Panc1 (cell line): ENCODE results near the gene WDR86. TPM values are rescaled to one million over a fixed set of nuclear protein-coding genes. Genes with fewer than 3 reads are reported as not detected.
A peak's percentile ranks its signal among the peaks of the same experiment; 100 is the strongest.

Source experiments
- ATAC-seq: fragments of 200-7000 bp; cut with Tn5 transposase; 2 replicates; pipeline ENCODE4 v1.9.1; 2020; ENCODE audit warnings: mild to moderate bottlenecking, moderate library complexity
- BruUV-seq: library from RNA; stranded (reverse); fragments of 400-500 nt; replicated peaks from 2 replicates; lab custom pipeline; 2021; lab: Mats Ljungman, UMichigan
- CTCF ChIA-PET: fragments of 300-600 bp; sonication (Branson Sonifier 250); formaldehyde crosslinking; loops from one replicate; lab custom pipeline; 2022; ENCODE audit warnings: antibody characterized with exemption; lab: Charles Lee
- POLR2A ChIA-PET: fragments of 300-600 bp; sonication (Branson Sonifier 250); formaldehyde crosslinking; loops from one replicate; lab custom pipeline; 2022; ENCODE audit warnings: antibody characterized with exemption; lab: Charles Lee
- DNase-seq: peaks from one replicate; pipeline ENCODE4 v3.0.0-alpha.2; 2010; ENCODE audit warnings: low read depth, low spot score
- H3K27ac ChIP-seq: 2 replicates; pipeline ENCODE4 v1.5.1; 2011; ENCODE audit warnings: mild to moderate bottlenecking, low read length, inconsistent platforms
- H3K27me3 ChIP-seq: fragments of 200-500 bp; sonication (Bioruptor generic); 2 replicates; pipeline ENCODE4 v1.6.0; 2014; ENCODE audit warnings: low read length, inconsistent platforms; ENCODE audit not compliant: control insufficient read depth, insufficient read depth
- H3K36me3 ChIP-seq: fragments of 200-500 bp; sonication (Bioruptor generic); 2 replicates; pipeline ENCODE4 v1.5.1; 2014; ENCODE audit warnings: inconsistent platforms, mild to moderate bottlenecking, low read length, moderate library complexity; ENCODE audit not compliant: control insufficient read depth, insufficient read depth
- H3K4me1 ChIP-seq: 2 replicates; pipeline ENCODE4 v1.5.1; 2011; ENCODE audit warnings: inconsistent platforms, mild to moderate bottlenecking, low read length, moderate library complexity; ENCODE audit not compliant: control insufficient read depth, insufficient read depth
- H3K4me3 ChIP-seq, 2 experiments: 2 replicates each; pipeline ENCODE4 v1.5.1; 2011 to 2012; ENCODE audit warnings: low read depth in 2 of 2, low read length in 2 of 2, mild to moderate bottlenecking in 2 of 2, inconsistent platforms in 1 of 2, moderate library complexity in 1 of 2
- H3K9me3 ChIP-seq: fragments of 200-500 bp; sonication (Bioruptor generic); 2 replicates; pipeline ENCODE4 v1.5.1; 2014; ENCODE audit warnings: low read depth, mild to moderate bottlenecking, inconsistent platforms, low read length, moderate library complexity; ENCODE audit not compliant: control insufficient read depth, insufficient read depth
- CTCF ChIP-seq: fragments of 450-650 bp; IDR thresholded peaks from 2 replicates; pipeline ENCODE4 v1.5.1; 2017; ENCODE audit warnings: mild to moderate bottlenecking
- POLR2AphosphoS5 ChIP-seq: IDR thresholded peaks from 2 replicates; pipeline ENCODE4 v1.6.1; 2012; ENCODE audit warnings: mild to moderate bottlenecking, low read depth, low read length, moderate library complexity
- SIN3A ChIP-seq: IDR thresholded peaks from 2 replicates; pipeline ENCODE4 v1.6.1; 2012; ENCODE audit warnings: low read depth, mild to moderate bottlenecking, low read length, moderate library complexity, borderline replicate concordance; ENCODE audit not compliant: insufficient read depth
- TCF7L2 ChIP-seq: IDR thresholded peaks from 2 replicates; pipeline ENCODE4 v1.6.1; 2011; ENCODE audit warnings: mild to moderate bottlenecking, low read depth, low read length, inconsistent platforms
- in situ Hi-C: cut with HindIII; loops from 2 replicates; pipeline ENCODE4 v1.10.0; 2016; ENCODE audit warnings: low sequenced_read_pairs, low pct_unique_long_range_greater_than_20kb
- intact Hi-C: fragments of 100-400 bp; cut with micrococcal nuclease; formaldehyde crosslinking; loops from one replicate; pipeline ENCODE4 v1.10.0; 2022; ENCODE audit not compliant: unreplicated experiment
- total RNA-seq: library from RNA; stranded (reverse); gene quantifications from one replicate; pipeline ENCODE4 v1.2.1, GENCODE V29; 2021; ENCODE audit not compliant: unreplicated experiment
- TF ChIP-seq, protein P1 (sequence below), 2 experiments: IDR thresholded peaks; 2 replicates each; pipeline ENCODE4 v1.6.1; 2011 to 2012; ENCODE audit warnings: low read depth in 2 of 2, control low read depth in 1 of 2, low read length in 1 of 2, mild to moderate bottlenecking in 1 of 2, moderate library complexity in 1 of 2; ENCODE audit not compliant: insufficient read depth in 1 of 2

The WDR86 gene
- total RNA-seq, 1 experiment from 2014 or later = 0.72 TPM

- Histone ChIP-seq H3K27ac (peak overlapping the region; percentile 78; the same call in 1 of the 2 replicates), H3K4me1 (peaks cover 23% of the 10 kb centered on the region), H3K9me3 (no peaks in the 10 kb centered on the region), H3K36me3 (no peaks in the 10 kb centered on the region), H3K4me3 (no peak overlapping the region), H3K27me3 (no peaks in the 10 kb centered on the region)
- ATAC-seq (no peak), DNase-seq (no peak)
- POLR2A ChIA-PET = no interaction called here
- in situ Hi-C loops = loop anchor here (5.0 kb wide), 1 partner anchor 81 kb away; no protein-coding TSS in a partner anchor
- TF ChIP-seq CTCF = no peak
- TF ChIP-seq SIN3A = no peak
- TF ChIP-seq TCF7L2 = no peak
- TF ChIP-seq, protein P1, sequence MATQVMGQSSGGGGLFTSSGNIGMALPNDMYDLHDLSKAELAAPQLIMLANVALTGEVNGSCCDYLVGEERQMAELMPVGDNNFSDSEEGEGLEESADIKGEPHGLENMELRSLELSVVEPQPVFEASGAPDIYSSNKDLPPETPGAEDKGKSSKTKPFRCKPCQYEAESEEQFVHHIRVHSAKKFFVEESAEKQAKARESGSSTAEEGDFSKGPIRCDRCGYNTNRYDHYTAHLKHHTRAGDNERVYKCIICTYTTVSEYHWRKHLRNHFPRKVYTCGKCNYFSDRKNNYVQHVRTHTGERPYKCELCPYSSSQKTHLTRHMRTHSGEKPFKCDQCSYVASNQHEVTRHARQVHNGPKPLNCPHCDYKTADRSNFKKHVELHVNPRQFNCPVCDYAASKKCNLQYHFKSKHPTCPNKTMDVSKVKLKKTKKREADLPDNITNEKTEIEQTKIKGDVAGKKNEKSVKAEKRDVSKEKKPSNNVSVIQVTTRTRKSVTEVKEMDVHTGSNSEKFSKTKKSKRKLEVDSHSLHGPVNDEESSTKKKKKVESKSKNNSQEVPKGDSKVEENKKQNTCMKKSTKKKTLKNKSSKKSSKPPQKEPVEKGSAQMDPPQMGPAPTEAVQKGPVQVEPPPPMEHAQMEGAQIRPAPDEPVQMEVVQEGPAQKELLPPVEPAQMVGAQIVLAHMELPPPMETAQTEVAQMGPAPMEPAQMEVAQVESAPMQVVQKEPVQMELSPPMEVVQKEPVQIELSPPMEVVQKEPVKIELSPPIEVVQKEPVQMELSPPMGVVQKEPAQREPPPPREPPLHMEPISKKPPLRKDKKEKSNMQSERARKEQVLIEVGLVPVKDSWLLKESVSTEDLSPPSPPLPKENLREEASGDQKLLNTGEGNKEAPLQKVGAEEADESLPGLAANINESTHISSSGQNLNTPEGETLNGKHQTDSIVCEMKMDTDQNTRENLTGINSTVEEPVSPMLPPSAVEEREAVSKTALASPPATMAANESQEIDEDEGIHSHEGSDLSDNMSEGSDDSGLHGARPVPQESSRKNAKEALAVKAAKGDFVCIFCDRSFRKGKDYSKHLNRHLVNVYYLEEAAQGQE (IDR thresholded peaks at IDR 0.05; ENCODE audit: insufficient read depth in 1 of 2, low read depth in 2 of 2, low read length in 1 of 2) = no peak
- TF ChIP-seq POLR2AphosphoS5 = no peak
- intact Hi-C loops = loop anchor here (1.0 kb wide), 1 partner anchor 80 kb away; no protein-coding TSS in a partner anchor
- CTCF ChIA-PET = interaction anchor here (0.6 to 2.5 kb wide), 4 partner anchors 10 to 105 kb away, joined by 3 to 15 read pairs (median 8); no protein-coding TSS in a partner anchor
- no TSS peak for BruUV-seq
Measured at GRCh38 chr7:151447901-151448260, 38.0 kb upstream of the WDR86 start.

GRCh38 chr7:151447312-151447711 lies 37.5 kb upstream of the WDR86 start:
- ATAC-seq (no peak), DNase-seq (no peak)
- in situ Hi-C loops (loop anchor here (5.0 kb wide), 1 partner anchor 80 kb away; no protein-coding TSS in a partner anchor), intact Hi-C loops (no loop called here)
- CTCF ChIA-PET = interaction anchor here (1.3 kb wide), 1 partner anchor 9 kb away, joined by 3 read pairs; no protein-coding TSS in a partner anchor
- POLR2A ChIA-PET = no interaction called here
- TF ChIP-seq, protein P1 (IDR thresholded peaks at IDR 0.05; ENCODE audit: insufficient read depth in 1 of 2, low read depth in 2 of 2, low read length in 1 of 2) = no peak
- no peak for TF ChIP-seq CTCF
- TF ChIP-seq SIN3A = no peak
- no peak for TF ChIP-seq POLR2AphosphoS5
- no peak for TF ChIP-seq TCF7L2
- Histone ChIP-seq H3K4me3 (no peak overlapping the region), H3K27me3 (no peaks in the 10 kb centered on the region), H3K9me3 (no peaks in the 10 kb centered on the region), H3K36me3 (no peaks in the 10 kb centered on the region), H3K27ac (0 out of 2 replicates have a peak overlapping the region, but pooled peaks have one; percentile 9), H3K4me1 (peaks cover 17% of the 10 kb centered on the region)
- BruUV-seq = no TSS peak
